ENCODE results near the gene YPEL2.

YPEL2 gene

GRCh38 chr17:59298521-59298920 is 32.9 kb upstream of the YPEL2 start:
- H3K79me1 ChIP-seq (ENCODE audit: low read length) = no peaks in the 10 kb centered on the region
- no peak overlapping the region for H2AK5ac ChIP-seq (ENCODE audit: low read length)
- no peaks in the 10 kb centered on the region for H3K36me3 ChIP-seq (ENCODE audit: control insufficient read depth in 1 of 2, insufficient read depth in 2 of 2, low read length in 2 of 2)
- no peak overlapping the region for H3K23ac ChIP-seq (ENCODE audit: low read length)
- H3K4me3 ChIP-seq (ENCODE audit: low read depth, low read length) = no peak overlapping the region
- no peak overlapping the region for H2BK120ac ChIP-seq (ENCODE audit: insufficient read depth, low read length, poor library complexity)
- no peak overlapping the region for H3K27ac ChIP-seq (ENCODE audit: low read depth, low read length)
- DNase-seq = peak; percentile 41 to 94
- no peak overlapping the region for H4K91ac ChIP-seq (ENCODE audit: low read depth, low read length)
- no peaks in the 10 kb centered on the region for H3K9me3 ChIP-seq (ENCODE audit: insufficient read depth, low read depth, low read length)
- H4K12ac ChIP-seq (ENCODE audit: low read depth, low read length) = no peak overlapping the region
- H4K8ac ChIP-seq (ENCODE audit: low read depth, low read length) = no peak overlapping the region
- H2BK5ac ChIP-seq (ENCODE audit: low read depth, low read length, poor library complexity) = no peak overlapping the region
- H3K79me2 ChIP-seq (ENCODE audit: control insufficient read depth, insufficient read depth, low read length, poor library complexity) = no peaks in the 10 kb centered on the region
- H2BK12ac ChIP-seq (ENCODE audit: low read length) = no peak overlapping the region
- no peak overlapping the region for H3K9ac ChIP-seq (ENCODE audit: low read length)
- H2AFZ ChIP-seq (ENCODE audit: insufficient read depth, low read length, poor library complexity) = no peak overlapping the region
- H3K4me1 ChIP-seq (ENCODE audit: control insufficient read depth in 1 of 2, insufficient read depth in 2 of 2, low read length in 2 of 2) = peaks cover 0 to 4% of the 10 kb centered on the region in 2 experiments
- no CpG with 5 or more reads among the region's 2 CpGs for WGBS (ENCODE audit: extremely low coverage, insufficient coverage, insufficient read length)
- H3K4ac ChIP-seq (ENCODE audit: low read depth, low read length) = no peak overlapping the region
- H3K18ac ChIP-seq (ENCODE audit: low read length) = no peak overlapping the region
- no peak overlapping the region for H3K4me2 ChIP-seq (ENCODE audit: low read length)
- H3K27me3 ChIP-seq (ENCODE audit: insufficient read depth, low read length) = no peaks in the 10 kb centered on the region
- no peak overlapping the region for H3K14ac ChIP-seq (ENCODE audit: low read length)

GRCh38 chr17:59299400-59300092 is 31.9 kb upstream of the YPEL2 start:
- no peak overlapping the region for H2BK12ac ChIP-seq (ENCODE audit: low read length)
- no peak overlapping the region for H3K23ac ChIP-seq (ENCODE audit: low read length)
- H3K18ac ChIP-seq (ENCODE audit: low read length) = no peak overlapping the region
- H3K79me2 ChIP-seq (ENCODE audit: control insufficient read depth, insufficient read depth, low read length, poor library complexity) = no peaks in the 10 kb centered on the region
- no peak overlapping the region for H3K9ac ChIP-seq (ENCODE audit: low read length)
- H3K4me3 ChIP-seq (ENCODE audit: low read depth, low read length) = no peak overlapping the region
- no peak overlapping the region for H2BK5ac ChIP-seq (ENCODE audit: low read depth, low read length, poor library complexity)
- no peak overlapping the region for H4K8ac ChIP-seq (ENCODE audit: low read depth, low read length)
- DNase-seq = peak in 1 of 2 donors; percentile 17
- no peaks in the 10 kb centered on the region for H3K36me3 ChIP-seq (ENCODE audit: control insufficient read depth in 1 of 2, insufficient read depth in 2 of 2, low read length in 2 of 2)
- WGBS (ENCODE audit: extremely low coverage, insufficient coverage, insufficient read length) = no CpG with 5 or more reads among the region's 2 CpGs
- H3K4ac ChIP-seq (ENCODE audit: low read depth, low read length) = no peak overlapping the region
- no peak overlapping the region for H2AK5ac ChIP-seq (ENCODE audit: low read length)
- H4K91ac ChIP-seq (ENCODE audit: low read depth, low read length) = no peak overlapping the region
- H3K4me1 ChIP-seq (ENCODE audit: control insufficient read depth in 1 of 2, insufficient read depth in 2 of 2, low read length in 2 of 2) = peaks cover 0 to 4% of the 10 kb centered on the region in 2 experiments
- H3K14ac ChIP-seq (ENCODE audit: low read length) = no peak overlapping the region
- H3K27ac ChIP-seq (ENCODE audit: low read depth, low read length) = no peak overlapping the region
- no peak overlapping the region for H2BK120ac ChIP-seq (ENCODE audit: insufficient read depth, low read length, poor library complexity)
- no peaks in the 10 kb centered on the region for H3K9me3 ChIP-seq (ENCODE audit: insufficient read depth, low read depth, low read length)
- H3K4me2 ChIP-seq (ENCODE audit: low read length) = no peak overlapping the region
- no peak overlapping the region for H4K12ac ChIP-seq (ENCODE audit: low read depth, low read length)
- H3K27me3 ChIP-seq (ENCODE audit: insufficient read depth, low read length) = no peaks in the 10 kb centered on the region
- no peaks in the 10 kb centered on the region for H3K79me1 ChIP-seq (ENCODE audit: low read length)
- no peak overlapping the region for H2AFZ ChIP-seq (ENCODE audit: insufficient read depth, low read length, poor library complexity)

GRCh38 chr17:59300941-59301340 is 30.5 kb upstream of the YPEL2 start:
- peaks cover 0 to 4% of the 10 kb centered on the region in 2 experiments for H3K4me1 ChIP-seq (ENCODE audit: control insufficient read depth in 1 of 2, insufficient read depth in 2 of 2, low read length in 2 of 2)
- no peak overlapping the region for H3K4me2 ChIP-seq (ENCODE audit: low read length)
- no peak overlapping the region for H3K18ac ChIP-seq (ENCODE audit: low read length)
- no peaks in the 10 kb centered on the region for H3K36me3 ChIP-seq (ENCODE audit: control insufficient read depth in 1 of 2, insufficient read depth in 2 of 2, low read length in 2 of 2)
- H3K4ac ChIP-seq (ENCODE audit: low read depth, low read length) = no peak overlapping the region
- no peaks in the 10 kb centered on the region for H3K9me3 ChIP-seq (ENCODE audit: insufficient read depth, low read depth, low read length)
- no peaks in the 10 kb centered on the region for H3K79me2 ChIP-seq (ENCODE audit: control insufficient read depth, insufficient read depth, low read length, poor library complexity)
- no peak overlapping the region for H3K9ac ChIP-seq (ENCODE audit: low read length)
- H3K27me3 ChIP-seq (ENCODE audit: insufficient read depth, low read length) = no peaks in the 10 kb centered on the region
- no CpG with 5 or more reads among the region's 5 CpGs for WGBS (ENCODE audit: extremely low coverage, insufficient coverage, insufficient read length)
- H4K91ac ChIP-seq (ENCODE audit: low read depth, low read length) = no peak overlapping the region
- H2BK120ac ChIP-seq (ENCODE audit: insufficient read depth, low read length, poor library complexity) = no peak overlapping the region
- DNase-seq = no peak
- no peak overlapping the region for H4K8ac ChIP-seq (ENCODE audit: low read depth, low read length)
- no peaks in the 10 kb centered on the region for H3K79me1 ChIP-seq (ENCODE audit: low read length)
- H3K14ac ChIP-seq (ENCODE audit: low read length) = no peak overlapping the region
- H2AFZ ChIP-seq (ENCODE audit: insufficient read depth, low read length, poor library complexity) = no peak overlapping the region
- H2AK5ac ChIP-seq (ENCODE audit: low read length) = no peak overlapping the region
- H3K4me3 ChIP-seq (ENCODE audit: low read depth, low read length) = no peak overlapping the region
- no peak overlapping the region for H3K23ac ChIP-seq (ENCODE audit: low read length)
- no peak overlapping the region for H4K12ac ChIP-seq (ENCODE audit: low read depth, low read length)
- no peak overlapping the region for H3K27ac ChIP-seq (ENCODE audit: low read depth, low read length)
- no peak overlapping the region for H2BK12ac ChIP-seq (ENCODE audit: low read length)
- H2BK5ac ChIP-seq (ENCODE audit: low read depth, low read length, poor library complexity) = no peak overlapping the region

GRCh38 chr17:59304811-59305210 is 26.6 kb upstream of the YPEL2 start:
- H3K4me2 ChIP-seq (ENCODE audit: low read length) = no peak overlapping the region

More at GRCh38 chr17:59304811-59305210, 26.6 kb upstream of the YPEL2 start:
- WGBS (ENCODE audit: extremely low coverage, insufficient coverage, insufficient read length) = no CpG with 5 or more reads among the region's 2 CpGs
- H4K8ac ChIP-seq (ENCODE audit: low read depth, low read length) = no peak overlapping the region
- no peak overlapping the region for H3K4me3 ChIP-seq (ENCODE audit: low read depth, low read length)
- H3K9me3 ChIP-seq (ENCODE audit: insufficient read depth, low read depth, low read length) = no peaks in the 10 kb centered on the region
- no peak overlapping the region for H2BK5ac ChIP-seq (ENCODE audit: low read depth, low read length, poor library complexity)
- no peaks in the 10 kb centered on the region for H3K36me3 ChIP-seq (ENCODE audit: control insufficient read depth in 1 of 2, insufficient read depth in 2 of 2, low read length in 2 of 2)
- no peak overlapping the region for H4K12ac ChIP-seq (ENCODE audit: low read depth, low read length)
- no peaks in the 10 kb centered on the region for H3K79me2 ChIP-seq (ENCODE audit: control insufficient read depth, insufficient read depth, low read length, poor library complexity)
- no peak overlapping the region for H3K14ac ChIP-seq (ENCODE audit: low read length)
- no peak overlapping the region for H2BK12ac ChIP-seq (ENCODE audit: low read length)
- no peaks in the 10 kb centered on the region for H3K79me1 ChIP-seq (ENCODE audit: low read length)
- no peak overlapping the region for H3K23ac ChIP-seq (ENCODE audit: low read length)
- no peaks in the 10 kb centered on the region for H3K27me3 ChIP-seq (ENCODE audit: insufficient read depth, low read length)
- H3K9ac ChIP-seq (ENCODE audit: low read length) = no peak overlapping the region
- H2AFZ ChIP-seq (ENCODE audit: insufficient read depth, low read length, poor library complexity) = no peak overlapping the region
- peak in 1 of 2 donors; percentile 28 for DNase-seq
- no peak overlapping the region for H3K4ac ChIP-seq (ENCODE audit: low read depth, low read length)
- no peak overlapping the region for H3K27ac ChIP-seq (ENCODE audit: low read depth, low read length)
- no peak overlapping the region for H3K18ac ChIP-seq (ENCODE audit: low read length)
- no peaks in the 10 kb centered on the region for H3K4me1 ChIP-seq (ENCODE audit: control insufficient read depth in 1 of 2, insufficient read depth in 2 of 2, low read length in 2 of 2)
- no peak overlapping the region for H4K91ac ChIP-seq (ENCODE audit: low read depth, low read length)
- no peak overlapping the region for H2BK120ac ChIP-seq (ENCODE audit: insufficient read depth, low read length, poor library complexity)
- no peak overlapping the region for H2AK5ac ChIP-seq (ENCODE audit: low read length)
